Heart left ventricle (tissue), 16 donors: ENCODE measurements around the gene SCNN1G. TPM values are rescaled to one million over a fixed set of nuclear protein-coding genes. Genes with fewer than 3 reads are reported as not detected.

Source experiments
- ATAC-seq, 4 donors: fragments of 200-7000 bp; cut with Tn5 transposase; one replicate each; pipeline ENCODE4 v1.9.1; 2020 to 2022; ENCODE audit warnings: moderate library complexity in 4 of 4, mild to moderate bottlenecking in 3 of 4, moderate number of reproducible peaks in 1 of 4
- DNase-seq, 5 donors: peaks; one replicate each; pipeline ENCODE4 v3.0.0-alpha.2; 2020
- H3K27ac ChIP-seq, 12 donors: fragments of 200-600 bp; sonication (generic) in 4 of 12; one replicate each; pipeline versions ENCODE4 v1.5.0 to v1.8.0; 2016 to 2022; ENCODE audit warnings: mild to moderate bottlenecking in 2 of 12
- H3K27me3 ChIP-seq, 9 donors: fragments of 200-600 bp; sonication (generic) in 2 of 9; one replicate each; pipeline versions ENCODE4 v1.5.1 to v1.8.0; 2016 to 2022; ENCODE audit warnings: mild to moderate bottlenecking in 3 of 9
- H3K36me3 ChIP-seq, 9 donors: fragments of 200-600 bp; sonication (generic) in 2 of 9; one replicate each; pipeline versions ENCODE4 v1.5.0 to v1.8.0; 2018 to 2022; ENCODE audit warnings: mild to moderate bottlenecking in 2 of 9
- H3K4me1 ChIP-seq, 12 donors: fragments of 200-600 bp; sonication (generic) in 4 of 12; one replicate each; pipeline versions ENCODE4 v1.5.0 to v1.8.0; 2016 to 2022; ENCODE audit warnings: mild to moderate bottlenecking in 3 of 12
- H3K4me3 ChIP-seq, 12 donors: fragments of 200-600 bp; sonication (generic) in 4 of 12; one replicate each; pipeline versions ENCODE4 v1.5.0 to v1.8.0; 2017 to 2022; ENCODE audit warnings: mild to moderate bottlenecking in 9 of 12, moderate library complexity in 4 of 12
- H3K9me3 ChIP-seq, 12 donors: fragments of 200-600 bp; sonication (generic) in 4 of 12; one replicate each; pipeline versions ENCODE4 v1.5.0 to v1.8.0; 2016 to 2022; ENCODE audit warnings: mild to moderate bottlenecking in 1 of 12
- POLR2A ChIP-seq, 2 donors: fragments of 450-650 bp; IDR thresholded peaks; one replicate each; pipeline ENCODE4 v1.6.1; 2017; ENCODE audit warnings: antibody characterized with exemption in 2 of 2, mild to moderate bottlenecking in 2 of 2, moderate library complexity in 2 of 2
- WGBS, 4 donors: extraction: QIAGEN DNeasy Blood & Tissue Kit in 2 of 4; methylation state at CpG; one replicate each; pipeline versions ENCODE4 v1.1.5 to v1.1.7; 2013 to 2018; 5-methylcytosine and 5-hydroxymethylcytosine counted together
- intact Hi-C, 10 donors: fragments of 100-400 bp; cut with DNase I; formaldehyde crosslinking; loops; one replicate each; pipeline versions ENCODE4 v1.11.1 to v1.14.2; 2022
- polyA plus RNA-seq, 2 donors: library from polyadenylated mRNA; stranded (reverse); fragments of 200-250 nt; gene quantifications; one replicate each; pipeline ENCODE4 v1.2.3, GENCODE V29; 2013
- total RNA-seq, 9 donors: library from RNA; depleted of rRNA in 2 of 9; stranded (reverse); fragments of >200 nt in 2 of 9; fragmentation: NEBNext Ultra II Directional in 3 of 9; extraction: Animal tissue kit (Norgen Biotek cat#: 25700) in 3 of 9; gene quantifications; one replicate each; pipeline versions ENCODE4 v1.1.0 to v1.2.4, GENCODE V29; 2016 to 2023
- TF ChIP-seq, protein P1 (sequence below), 12 donors: fragments of 200-600 bp; sonication (generic) in 4 of 12; IDR thresholded peaks; one replicate each; pipeline versions ENCODE4 v1.5.0 to v1.8.0; 2018 to 2022; ENCODE audit warnings: antibody characterized with exemption in 12 of 12, mild to moderate bottlenecking in 5 of 12
- donor health status: ischemic (EF 13 %, LVEDD 7.1; RV severe dilation, severe dysfunction).
- donor health status: healthy with polysubstance abuse.
- donor health status: DM: no; HTN: yes; CAD: no.
- donor health status: DM: no; HTN: no; CAD: no.
- donor health status: ischemic (EF 25% LVEDD 6.9; RV normal size, moderate dysfunction).
- donor health status: ischemic (EF 25% LVEDD 5.7; RV mildly dilated, moderate dysfunction).
- donor health status: healthy.
- donor health status: DM: yes; HTN: yes; CAD: no.
- donor health status: ischemic (EF 35%, LVEDD 5.7; RV mildly dilated, moderate dysfunction).
- donor health status: nonischemic (EF 11% LVEDD 7.7; RV severe dilation, severe dysfunction).
- donor health status: DM: yes; HTN: yes; CAD: no.
- donor health status: PGD.
- donor health status: ischemic (EF 29% LVEDD 5.4; RV normal size, mild dysfunction).
- donor health status: nonischemic (EF 23%, LVEDD 6.1; RV moderate dilation, normal function).

The SCNN1G gene
- total and polyA plus RNA-seq, 11 donors: 0.03 to 0.20 (median 0.12) TPM; not detected in 7

DNA sequence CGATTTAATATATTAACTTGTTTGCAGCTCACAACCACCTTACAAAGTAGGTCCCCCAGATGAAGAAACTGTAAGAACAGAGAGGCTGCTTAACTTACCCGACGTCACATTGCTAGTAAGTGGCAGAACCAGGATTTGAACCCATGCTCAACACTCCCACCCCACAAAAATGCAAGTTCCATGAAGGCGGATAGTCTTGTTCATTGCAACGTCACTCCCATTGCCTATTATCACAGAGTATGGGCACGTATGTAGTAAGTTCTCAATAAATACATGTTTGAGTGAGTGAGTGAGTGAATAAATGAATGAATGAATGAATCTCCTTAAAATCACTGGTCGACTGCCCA, 34.4 kb upstream of the SCNN1G start:
- intact Hi-C loops: loop anchor here in 9 of 10 donors (2.0 to 10.0 kb wide), 6 partner anchors 36 to 953 kb away; no protein-coding TSS in a partner anchor
- no peaks in the 10 kb centered on the region for H3K9me3 ChIP-seq
- peak overlapping the region; percentile 65 to 95 (median 80) for H3K4me3 ChIP-seq
- TF ChIP-seq, protein P1, sequence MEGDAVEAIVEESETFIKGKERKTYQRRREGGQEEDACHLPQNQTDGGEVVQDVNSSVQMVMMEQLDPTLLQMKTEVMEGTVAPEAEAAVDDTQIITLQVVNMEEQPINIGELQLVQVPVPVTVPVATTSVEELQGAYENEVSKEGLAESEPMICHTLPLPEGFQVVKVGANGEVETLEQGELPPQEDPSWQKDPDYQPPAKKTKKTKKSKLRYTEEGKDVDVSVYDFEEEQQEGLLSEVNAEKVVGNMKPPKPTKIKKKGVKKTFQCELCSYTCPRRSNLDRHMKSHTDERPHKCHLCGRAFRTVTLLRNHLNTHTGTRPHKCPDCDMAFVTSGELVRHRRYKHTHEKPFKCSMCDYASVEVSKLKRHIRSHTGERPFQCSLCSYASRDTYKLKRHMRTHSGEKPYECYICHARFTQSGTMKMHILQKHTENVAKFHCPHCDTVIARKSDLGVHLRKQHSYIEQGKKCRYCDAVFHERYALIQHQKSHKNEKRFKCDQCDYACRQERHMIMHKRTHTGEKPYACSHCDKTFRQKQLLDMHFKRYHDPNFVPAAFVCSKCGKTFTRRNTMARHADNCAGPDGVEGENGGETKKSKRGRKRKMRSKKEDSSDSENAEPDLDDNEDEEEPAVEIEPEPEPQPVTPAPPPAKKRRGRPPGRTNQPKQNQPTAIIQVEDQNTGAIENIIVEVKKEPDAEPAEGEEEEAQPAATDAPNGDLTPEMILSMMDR (IDR thresholded peaks at IDR 0.05): no peak
- TF ChIP-seq POLR2A (IDR thresholded peaks at IDR 0.05): no peak
- DNase-seq (no peak), ATAC-seq (no peak)
- WGBS, 4 donors: 44 to 48% (median 45%) methylated on average over 7 of the region's 7 CpGs
- H3K36me3 ChIP-seq: no peaks in the 10 kb centered on the region
- peaks cover 4 to 59% (median 44%) of the 10 kb centered on the region in 12 donors for H3K4me1 ChIP-seq
- H3K27ac ChIP-seq: peak overlapping the region; percentile 28 to 93 (median 82)
- no peaks in the 10 kb centered on the region for H3K27me3 ChIP-seq

DNA sequence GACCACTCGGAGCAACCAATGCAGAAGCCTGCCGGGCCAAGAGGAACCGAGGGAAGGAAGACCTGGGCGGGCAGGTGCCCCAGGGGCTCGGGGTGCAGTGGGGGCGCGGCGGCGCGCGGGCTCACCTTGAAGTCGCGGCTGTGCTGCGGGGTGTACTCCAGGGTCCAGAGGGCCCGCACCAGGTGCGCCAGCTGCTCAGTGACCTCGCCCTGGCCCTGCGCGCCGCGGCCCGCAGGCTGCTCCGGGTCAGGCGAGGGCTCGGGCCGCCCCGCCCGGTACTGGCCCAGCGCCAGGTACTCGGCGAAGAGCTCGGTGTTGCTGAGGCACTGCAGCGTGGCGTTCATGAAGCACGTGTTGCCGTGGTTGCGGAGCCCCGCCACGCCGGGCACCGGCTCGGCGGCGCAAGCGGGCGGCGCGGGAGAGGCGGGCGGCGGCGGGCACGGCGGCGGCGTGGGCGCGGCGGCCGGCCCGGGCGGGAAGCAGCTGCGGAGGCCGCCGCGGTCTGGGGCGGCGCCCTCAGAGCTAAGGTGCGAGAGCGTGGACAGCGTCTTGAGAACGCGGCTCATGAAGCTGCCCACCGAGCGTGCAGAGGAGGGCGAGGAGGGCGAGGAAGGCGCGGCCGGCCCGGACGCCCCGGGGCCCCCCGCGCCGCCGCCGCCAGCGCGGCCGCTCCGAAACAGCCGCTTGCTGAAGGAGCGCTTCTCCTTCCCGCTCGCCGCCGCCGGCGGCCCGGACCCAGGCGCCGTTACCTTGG, 33.9 kb upstream of the SCNN1G start:
- Histone ChIP-seq H3K4me3 (peak overlapping the region; percentile 65 to 95 (median 80)), H3K36me3 (no peaks in the 10 kb centered on the region), H3K27me3 (no peaks in the 10 kb centered on the region), H3K9me3 (no peaks in the 10 kb centered on the region), H3K27ac (peak overlapping the region; percentile 72 to 94 (median 83)), H3K4me1 (peaks cover 4 to 54% (median 41%) of the 10 kb centered on the region in 12 donors)
- ATAC-seq (peak in 3 of 4 donors; percentile 60 to 71 (median 66)), DNase-seq (peak; percentile 75 to 90 (median 83))
- TF ChIP-seq, protein P1 (IDR thresholded peaks at IDR 0.05): no peak
- TF ChIP-seq POLR2A (IDR thresholded peaks at IDR 0.05): no peak
- 0 to 1% (median 0%) methylated on average over 21 to 103 of the region's 103 CpGs for WGBS, 4 donors
- intact Hi-C loops: loop anchor here in 9 of 10 donors (2.0 to 10.0 kb wide), 6 partner anchors 36 to 954 kb away; no protein-coding TSS in a partner anchor

DNA sequence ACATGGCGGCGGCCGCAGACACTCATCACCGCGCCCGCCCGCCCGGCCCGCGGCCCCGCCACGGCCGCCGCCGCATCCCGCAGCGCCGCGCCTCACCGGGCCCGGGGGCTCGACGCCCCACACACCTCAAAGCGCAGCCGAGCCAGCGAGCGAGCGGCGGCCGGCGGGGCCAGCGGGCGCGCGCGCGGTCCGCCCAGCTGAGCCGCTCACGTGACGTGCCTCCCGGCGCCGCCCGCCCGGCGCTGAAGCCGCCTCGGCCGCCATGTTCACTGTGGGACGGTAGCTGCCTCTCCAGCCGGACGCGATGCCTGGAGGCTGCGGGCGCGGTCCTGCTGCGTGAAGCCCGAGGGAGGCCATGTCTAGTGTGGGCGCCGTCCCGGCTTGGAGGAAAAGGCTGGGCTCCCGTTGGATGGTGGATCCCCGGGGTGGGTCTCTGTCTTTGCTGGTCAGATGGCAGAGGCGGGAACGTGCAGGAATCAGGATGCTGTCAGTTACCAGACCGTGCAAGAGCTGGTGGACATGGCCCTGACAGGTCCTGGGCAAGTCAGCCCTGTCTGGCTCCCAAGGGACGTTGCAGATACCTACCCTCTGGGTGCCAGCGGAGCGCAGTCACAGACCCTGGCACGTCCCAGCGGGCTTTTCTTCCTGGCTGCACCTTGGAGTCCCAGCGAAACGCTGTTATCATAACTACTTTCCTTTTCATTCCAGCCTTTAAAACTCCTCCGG, 33.1 kb upstream of the SCNN1G start, which contains the start of gene USP31:
Gene USP31, minus strand, starts transcription at position 186 of the 726 bp plus-strand sequence. Its CDS starts 182 bp downstream, at position 4.
- TF ChIP-seq, protein P1 (IDR thresholded peaks at IDR 0.05): no peak
- TF ChIP-seq POLR2A (IDR thresholded peaks at IDR 0.05): no peak
- H3K27me3 ChIP-seq: no peaks in the 10 kb centered on the region
- no peaks in the 10 kb centered on the region for H3K9me3 ChIP-seq
- H3K4me3 ChIP-seq: peak within 1 kb of the TSS; percentile 65 to 95 (median 80)
- H3K4me1 ChIP-seq: peaks cover 4 to 50% (median 34%) of the 10 kb centered on the region in 12 donors
- ATAC-seq (peak; percentile 98 to 99 (median 98)), DNase-seq (peak; percentile 97 to 98 (median 98))
- peak within 1 kb of the TSS; percentile 72 to 94 (median 83) for H3K27ac ChIP-seq
- H3K36me3 ChIP-seq: no peaks in the 10 kb centered on the region
- intact Hi-C loops: loop anchor here in 9 of 10 donors (2.0 to 10.0 kb wide), 6 partner anchors 37 to 955 kb away; no protein-coding TSS in a partner anchor
- 1% methylated on average over 38 to 75 of the region's 75 CpGs for WGBS, 4 donors
